ENCODE measurements around the gene FBH1. TPM values are rescaled to one million over a fixed set of nuclear protein-coding genes. Genes with fewer than 3 reads are reported as not detected.

The FBH1 gene
- total and polyA plus RNA-seq, 9 of the 15 experiments (the other 6 are each of a cell fraction or from before 2014, with no cell fraction given) = 13.4 to 108 (median 77.8) TPM

DNA sequence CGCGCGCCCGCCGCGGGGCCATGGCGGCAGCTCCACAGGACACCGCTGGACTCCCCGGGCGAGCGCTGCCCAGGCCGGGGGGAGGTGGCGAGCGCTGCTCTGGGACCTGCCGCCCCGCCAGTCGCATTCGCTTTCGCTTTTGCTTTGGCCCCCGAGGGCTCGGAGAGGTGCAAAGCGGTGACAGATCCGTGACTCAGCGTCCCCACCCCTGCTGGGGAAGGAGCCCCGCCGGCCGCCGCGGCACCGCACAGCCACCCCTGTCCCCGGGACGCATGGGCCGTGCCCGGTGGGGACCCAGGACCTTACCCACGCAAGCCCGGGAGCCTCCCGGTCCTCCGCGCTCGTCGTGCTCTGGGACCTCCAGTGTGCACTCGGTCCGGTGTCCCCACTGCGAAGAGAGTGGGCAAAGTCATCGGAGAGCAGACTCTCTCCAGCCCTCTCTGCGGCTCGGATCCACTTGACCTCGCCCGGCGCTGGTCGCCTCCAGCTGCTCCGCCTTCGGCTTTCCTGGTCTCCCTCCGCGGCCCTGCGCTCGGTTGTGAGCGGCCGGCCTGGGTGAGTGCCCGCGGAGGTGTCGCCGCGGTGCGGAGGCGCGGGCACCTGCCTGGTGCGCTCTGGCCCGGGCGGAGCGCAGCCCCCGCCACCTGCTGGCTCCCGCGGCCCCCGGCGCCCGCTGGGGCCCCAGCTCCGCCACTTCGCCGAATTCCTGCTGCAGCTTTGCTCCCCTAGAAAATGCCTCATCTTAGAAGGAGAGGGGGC lies 87.6 kb downstream of the FBH1 start, which contains the start of gene IL15RA (continued):
- TF ChIP-seq PTTG1 (tag; IDR thresholded peaks at IDR 0.05; ENCODE audit: low read depth) = no peak
- TF ChIP-seq ATF7 (IDR thresholded peaks at IDR 0.05) = peak; percentile 72
- TF ChIP-seq ZKSCAN3 (CRISPR knock-in tag; IDR thresholded peaks at IDR 0.05) = no peak
- 0 out of 2 replicates have a peak, but pooled peaks have one; percentile 29 for TF ChIP-seq LEF1 (IDR thresholded peaks at IDR 0.05)
- TF ChIP-seq ZNF445 (CRISPR knock-in tag; IDR thresholded peaks at IDR 0.05; ENCODE audit: low read depth) = no peak
- TF ChIP-seq CCAR2 (IDR thresholded peaks at IDR 0.05; ENCODE audit: low read depth, low read length) = no peak
- peak; percentile 35; the same call in 1 of the 2 replicates for TF ChIP-seq SMAD4 (CRISPR knock-in tag; conservative IDR thresholded peaks at IDR 0.05)
- peak; percentile 76 for TF ChIP-seq CTBP1 (IDR thresholded peaks at IDR 0.05; ENCODE audit: borderline replicate concordance)
- TF ChIP-seq, protein P1, sequence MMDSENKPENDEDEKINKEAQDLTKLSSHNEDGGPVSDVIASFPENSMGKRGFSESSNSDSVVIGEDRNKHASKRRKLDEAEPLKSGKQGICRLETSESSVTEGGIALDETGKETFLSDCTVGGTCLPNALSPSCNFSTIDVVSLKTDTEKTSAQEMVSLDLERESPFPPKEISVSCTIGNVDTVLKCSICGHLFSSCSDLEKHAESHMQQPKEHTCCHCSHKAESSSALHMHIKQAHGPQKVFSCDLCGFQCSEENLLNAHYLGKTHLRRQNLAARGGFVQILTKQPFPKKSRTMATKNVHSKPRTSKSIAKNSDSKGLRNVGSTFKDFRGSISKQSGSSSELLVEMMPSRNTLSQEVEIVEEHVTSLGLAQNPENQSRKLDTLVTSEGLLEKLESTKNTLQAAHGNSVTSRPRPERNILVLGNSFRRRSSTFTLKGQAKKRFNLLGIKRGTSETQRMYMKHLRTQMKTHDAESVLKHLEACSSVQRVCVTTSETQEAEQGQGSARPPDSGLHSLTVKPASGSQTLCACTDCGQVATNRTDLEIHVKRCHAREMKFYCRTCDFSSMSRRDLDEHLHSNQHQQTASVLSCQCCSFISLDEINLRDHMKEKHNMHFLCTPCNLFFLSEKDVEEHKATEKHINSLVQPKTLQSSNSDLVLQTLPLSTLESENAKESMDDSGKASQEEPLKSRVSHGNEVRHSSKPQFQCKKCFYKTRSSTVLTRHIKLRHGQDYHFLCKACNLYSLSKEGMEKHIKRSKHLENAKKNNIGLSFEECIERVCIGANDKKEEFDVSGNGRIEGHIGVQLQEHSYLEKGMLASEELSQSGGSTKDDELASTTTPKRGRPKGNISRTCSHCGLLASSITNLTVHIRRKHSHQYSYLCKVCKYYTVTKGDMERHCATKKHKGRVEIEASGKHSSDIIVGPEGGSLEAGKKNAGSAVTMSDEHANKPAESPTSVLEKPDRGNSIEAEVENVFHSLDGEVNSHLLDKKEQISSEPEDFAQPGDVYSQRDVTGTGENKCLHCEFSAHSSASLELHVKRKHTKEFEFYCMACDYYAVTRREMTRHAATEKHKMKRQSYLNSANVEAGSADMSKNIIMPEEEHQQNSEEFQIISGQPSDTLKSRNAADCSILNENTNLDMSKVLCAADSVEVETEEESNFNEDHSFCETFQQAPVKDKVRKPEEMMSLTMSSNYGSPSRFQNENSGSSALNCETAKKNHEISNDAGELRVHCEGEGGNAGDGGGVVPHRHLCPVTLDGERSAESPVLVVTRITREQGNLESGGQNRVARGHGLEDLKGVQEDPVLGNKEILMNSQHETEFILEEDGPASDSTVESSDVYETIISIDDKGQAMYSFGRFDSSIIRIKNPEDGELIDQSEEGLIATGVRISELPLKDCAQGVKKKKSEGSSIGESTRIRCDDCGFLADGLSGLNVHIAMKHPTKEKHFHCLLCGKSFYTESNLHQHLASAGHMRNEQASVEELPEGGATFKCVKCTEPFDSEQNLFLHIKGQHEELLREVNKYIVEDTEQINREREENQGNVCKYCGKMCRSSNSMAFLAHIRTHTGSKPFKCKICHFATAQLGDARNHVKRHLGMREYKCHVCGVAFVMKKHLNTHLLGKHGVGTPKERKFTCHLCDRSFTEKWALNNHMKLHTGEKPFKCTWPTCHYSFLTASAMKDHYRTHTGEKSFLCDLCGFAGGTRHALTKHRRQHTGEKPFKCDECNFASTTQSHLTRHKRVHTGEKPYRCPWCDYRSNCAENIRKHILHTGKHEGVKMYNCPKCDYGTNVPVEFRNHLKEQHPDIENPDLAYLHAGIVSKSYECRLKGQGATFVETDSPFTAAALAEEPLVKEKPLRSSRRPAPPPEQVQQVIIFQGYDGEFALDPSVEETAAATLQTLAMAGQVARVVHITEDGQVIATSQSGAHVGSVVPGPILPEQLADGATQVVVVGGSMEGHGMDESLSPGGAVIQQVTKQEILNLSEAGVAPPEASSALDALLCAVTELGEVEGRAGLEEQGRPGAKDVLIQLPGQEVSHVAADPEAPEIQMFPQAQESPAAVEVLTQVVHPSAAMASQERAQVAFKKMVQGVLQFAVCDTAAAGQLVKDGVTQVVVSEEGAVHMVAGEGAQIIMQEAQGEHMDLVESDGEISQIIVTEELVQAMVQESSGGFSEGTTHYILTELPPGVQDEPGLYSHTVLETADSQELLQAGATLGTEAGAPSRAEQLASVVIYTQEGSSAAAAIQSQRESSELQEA (IDR thresholded peaks at IDR 0.05; ENCODE audit: low read depth) = no peak
- peak; percentile 71; the same call in 1 of the 2 replicates for TF ChIP-seq SMARCE1 (IDR thresholded peaks at IDR 0.05)
- TF ChIP-seq THRAP3 (IDR thresholded peaks at IDR 0.05; ENCODE audit: borderline replicate concordance) = no peak
- no peak for TF ChIP-seq POU5F1 (IDR thresholded peaks at IDR 0.05; ENCODE audit: borderline replicate concordance, low read depth, low read length, partially characterized antibody)
- TF ChIP-seq, protein P2, sequence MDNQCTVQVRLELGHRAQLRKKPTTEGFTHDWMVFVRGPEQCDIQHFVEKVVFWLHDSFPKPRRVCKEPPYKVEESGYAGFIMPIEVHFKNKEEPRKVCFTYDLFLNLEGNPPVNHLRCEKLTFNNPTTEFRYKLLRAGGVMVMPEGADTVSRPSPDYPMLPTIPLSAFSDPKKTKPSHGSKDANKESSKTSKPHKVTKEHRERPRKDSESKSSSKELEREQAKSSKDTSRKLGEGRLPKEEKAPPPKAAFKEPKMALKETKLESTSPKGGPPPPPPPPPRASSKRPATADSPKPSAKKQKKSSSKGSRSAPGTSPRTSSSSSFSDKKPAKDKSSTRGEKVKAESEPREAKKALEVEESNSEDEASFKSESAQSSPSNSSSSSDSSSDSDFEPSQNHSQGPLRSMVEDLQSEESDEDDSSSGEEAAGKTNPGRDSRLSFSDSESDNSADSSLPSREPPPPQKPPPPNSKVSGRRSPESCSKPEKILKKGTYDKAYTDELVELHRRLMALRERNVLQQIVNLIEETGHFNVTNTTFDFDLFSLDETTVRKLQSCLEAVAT (IDR thresholded peaks at IDR 0.05) = peak; percentile 54 to 58; a peak in 1 of 4 replicates
- TF ChIP-seq RBFOX2 (IDR thresholded peaks at IDR 0.05; ENCODE audit: low read depth, low read length) = peak; percentile 87
- peak; percentile 86 for TF ChIP-seq C11orf30 (IDR thresholded peaks at IDR 0.05; ENCODE audit: low read depth)
- TF ChIP-seq SRSF3 (IDR thresholded peaks at IDR 0.05; ENCODE audit: insufficient read depth, low read length) = no peak
- TF ChIP-seq HDAC2 (IDR thresholded peaks at IDR 0.05) = peak; percentile 77; the same call in 1 of the 2 replicates

Measured in K562 (cell line).